HG03520 (cell line): ENCODE data around the gene ITPR2.
"Not testable (repeated sequence)": the region's sequence is repeated elsewhere in the genome, so short reads cannot be mapped to it uniquely, and the experiment has no call there.

Experiments used
- ATAC-seq: cut with Tn5 transposase; IDR thresholded peaks from one replicate; pipeline ENCODE4 v1.9.1; 2021; ENCODE audit warnings: mild to moderate bottlenecking, moderate library complexity; ENCODE audit not compliant: unreplicated experiment

Gene ITPR2

GRCh38 chr12:26683443-26683842 lies 149.6 kb downstream of the ITPR2 start:
- no peak for ATAC-seq

GRCh38 chr12:26680727-26681455 lies 152.1 kb downstream of the ITPR2 start:
- no peak for ATAC-seq

- ATAC-seq: no peak
These were observed 154.0 kb downstream of the ITPR2 start for GRCh38 chr12:26678697-26679660.

DNA sequence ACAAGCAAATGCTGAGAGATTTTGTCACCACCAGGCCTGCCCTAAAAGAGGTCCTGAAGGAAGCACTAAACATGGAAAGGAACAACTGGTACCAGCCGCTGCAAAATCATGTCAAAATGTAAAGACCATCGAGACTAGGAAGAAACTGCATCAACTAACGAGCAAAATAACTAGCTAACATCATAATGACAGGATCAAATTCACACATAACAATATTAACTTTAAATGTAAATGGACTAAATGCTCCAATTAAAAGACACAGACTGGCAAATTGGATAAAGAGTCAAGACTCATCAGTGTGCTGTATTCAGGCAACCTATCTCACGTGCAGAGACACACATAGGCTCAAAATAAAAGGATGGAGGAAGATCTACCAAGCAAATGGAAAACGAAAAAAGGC lies 161.5 kb downstream of the ITPR2 start:
- not testable (repeated sequence) for ATAC-seq

DNA sequence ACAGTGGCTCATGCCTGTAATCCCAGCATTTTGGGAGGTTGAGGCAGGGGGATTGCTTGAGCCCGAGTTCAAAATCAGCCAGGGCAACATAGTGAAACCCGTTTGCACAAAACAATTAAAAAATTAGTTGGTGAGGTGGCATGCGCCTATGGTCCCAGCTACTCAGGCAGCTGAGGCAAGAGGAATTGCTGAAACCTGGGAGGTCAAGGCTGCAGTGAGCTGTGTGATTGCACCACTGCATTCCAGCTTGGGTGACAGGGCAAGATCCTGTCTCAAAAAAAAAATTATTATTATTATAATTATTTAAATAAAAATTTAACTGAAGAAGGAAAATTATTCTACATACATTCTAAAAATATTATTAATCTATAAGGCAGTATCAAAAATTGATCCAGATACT lies 164.1 kb downstream of the ITPR2 start:
- no peak for ATAC-seq

- ATAC-seq: no peak
These were observed 164.8 kb downstream of the ITPR2 start for GRCh38 chr12:26668230-26668629.

DNA sequence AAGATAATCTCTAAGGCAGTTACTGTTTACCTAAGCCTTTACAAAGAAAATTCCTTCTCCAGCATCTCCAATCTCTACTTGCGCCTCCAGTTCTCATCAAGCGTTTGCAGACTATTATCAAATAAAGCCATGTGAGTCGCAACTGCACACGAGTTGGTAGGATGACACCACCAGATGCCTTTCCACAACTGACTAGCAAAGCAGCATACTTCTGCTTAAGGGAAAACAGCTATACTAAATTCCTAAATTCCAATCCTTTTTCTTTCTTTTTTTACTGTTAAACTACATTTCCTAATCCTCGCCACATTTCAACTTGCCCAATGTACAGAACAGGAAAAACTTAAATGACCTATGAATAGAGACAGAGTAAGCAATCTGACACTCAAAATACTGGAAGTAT lies 166.7 kb downstream of the ITPR2 start:
- ATAC-seq: no peak

DNA sequence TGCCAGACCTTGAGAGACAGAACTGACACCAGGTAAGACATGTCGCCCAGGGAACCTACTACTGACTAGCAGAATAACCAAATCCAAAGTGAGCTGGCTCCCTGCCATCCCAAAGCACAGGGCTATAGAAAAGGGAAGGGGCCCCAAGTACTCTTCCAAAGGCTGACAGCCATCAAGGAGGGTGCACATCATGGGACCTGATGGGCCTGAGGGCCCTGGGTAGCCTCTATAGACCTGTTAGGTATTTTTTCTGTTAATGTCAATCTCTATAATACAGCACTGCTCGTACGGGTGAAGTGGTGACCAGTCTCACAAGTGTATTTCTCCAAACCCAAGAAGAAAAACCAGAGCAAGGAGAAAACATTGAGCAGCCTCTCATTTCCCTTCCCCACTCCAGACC lies 171.6 kb downstream of the ITPR2 start:
- no peak for ATAC-seq

GRCh38 chr12:26659930-26660329 lies 173.1 kb downstream of the ITPR2 start:
- ATAC-seq: no peak

- no peak for ATAC-seq
These were observed 174.0 kb downstream of the ITPR2 start for GRCh38 chr12:26658991-26659390.

DNA sequence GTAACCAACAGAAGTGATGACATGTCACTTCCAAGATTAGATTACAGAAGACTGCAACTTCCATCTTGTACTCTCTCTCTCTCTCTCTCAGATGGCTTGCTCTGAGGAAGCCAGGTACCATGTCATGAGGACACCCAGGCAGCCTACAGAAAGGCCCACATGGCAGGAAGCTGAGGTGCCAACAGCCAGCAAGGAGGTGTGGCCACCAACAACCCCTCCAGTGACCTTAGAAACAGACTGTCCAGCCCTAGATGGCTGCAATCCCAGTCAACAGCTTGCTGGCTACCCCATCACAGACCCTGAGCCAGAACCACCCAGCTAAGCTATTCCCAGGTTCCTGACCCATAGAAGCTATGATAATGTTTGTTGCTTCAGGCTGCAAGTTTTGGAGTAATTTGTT lies 178.4 kb downstream of the ITPR2 start:
- no peak for ATAC-seq

DNA sequence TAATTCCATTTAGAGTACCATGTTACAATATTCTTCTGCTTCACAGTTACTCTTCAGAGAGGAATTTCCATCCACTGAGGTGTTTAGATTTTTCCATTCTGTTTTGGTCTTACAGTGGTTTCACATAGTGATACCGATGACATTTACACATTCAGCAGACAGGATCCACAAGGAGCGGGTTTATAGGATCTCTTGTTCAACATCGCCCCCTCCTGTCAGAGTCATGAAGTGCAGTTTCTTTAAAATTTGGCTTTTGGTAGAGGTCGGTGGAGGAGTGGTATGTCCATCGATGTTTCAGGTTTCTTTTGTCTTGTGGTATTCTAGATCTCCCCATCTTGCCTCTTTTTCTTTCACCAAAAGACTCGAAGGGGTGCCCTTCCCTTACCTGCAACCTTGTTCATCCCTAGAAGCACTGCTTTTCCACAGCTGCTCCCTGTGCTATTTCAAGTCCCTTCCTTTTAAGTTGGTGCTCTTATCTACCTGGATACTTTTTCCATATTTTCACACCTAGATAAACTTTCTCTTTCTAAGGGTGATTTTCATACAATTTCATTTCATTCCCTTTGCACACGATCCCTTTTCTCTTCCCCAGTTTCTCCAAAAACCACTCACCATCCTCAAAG lies 181.3 kb downstream of the ITPR2 start:
- no peak for ATAC-seq

- ATAC-seq: no peak
These were observed 182.0 kb downstream of the ITPR2 start for GRCh38 chr12:26651036-26651435.

DNA sequence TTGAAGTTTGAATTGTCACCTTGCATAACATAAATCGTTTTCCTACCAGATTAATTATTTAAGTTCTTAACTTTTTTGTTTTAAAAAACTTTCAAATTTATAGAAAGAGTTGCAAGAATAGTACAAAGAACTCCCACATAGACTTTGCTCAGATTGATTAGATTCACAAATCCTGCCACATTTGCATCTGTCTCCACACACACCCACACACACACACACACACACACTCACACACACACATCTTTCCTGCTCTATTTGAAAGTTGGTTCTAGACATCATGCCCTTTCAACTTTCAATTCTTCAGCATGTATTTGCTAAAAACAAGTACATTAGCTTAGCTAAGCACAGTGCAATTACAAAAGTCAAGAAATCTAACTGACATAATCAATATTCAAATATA lies 184.0 kb downstream of the ITPR2 start:
- ATAC-seq: no peak

DNA sequence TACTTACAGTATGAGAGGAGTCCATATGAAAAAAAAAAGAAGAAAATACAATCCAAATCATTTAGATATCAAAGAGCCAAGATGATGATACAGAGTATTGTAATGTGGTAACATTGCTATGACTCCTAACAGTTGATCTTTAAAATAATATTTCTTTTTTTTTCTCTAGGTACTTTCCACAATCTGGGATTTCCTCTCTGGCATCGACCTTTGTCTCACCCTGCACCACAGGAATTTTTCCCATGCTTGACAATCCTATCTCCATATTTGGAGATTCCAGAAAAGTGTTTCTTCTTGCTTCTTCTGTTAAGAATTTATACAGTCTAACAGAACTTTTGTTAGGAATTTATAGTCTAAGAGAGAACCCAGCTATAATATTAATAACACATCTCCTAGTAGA lies 184.4 kb downstream of the ITPR2 start:
- no peak for ATAC-seq

GRCh38 chr12:26648066-26648465 lies 184.9 kb downstream of the ITPR2 start:
- ATAC-seq: no peak

- ATAC-seq: no peak
These were observed 185.9 kb downstream of the ITPR2 start for GRCh38 chr12:26647088-26647487.

GRCh38 chr12:26646571-26646970 lies 186.4 kb downstream of the ITPR2 start:
- no peak for ATAC-seq

DNA sequence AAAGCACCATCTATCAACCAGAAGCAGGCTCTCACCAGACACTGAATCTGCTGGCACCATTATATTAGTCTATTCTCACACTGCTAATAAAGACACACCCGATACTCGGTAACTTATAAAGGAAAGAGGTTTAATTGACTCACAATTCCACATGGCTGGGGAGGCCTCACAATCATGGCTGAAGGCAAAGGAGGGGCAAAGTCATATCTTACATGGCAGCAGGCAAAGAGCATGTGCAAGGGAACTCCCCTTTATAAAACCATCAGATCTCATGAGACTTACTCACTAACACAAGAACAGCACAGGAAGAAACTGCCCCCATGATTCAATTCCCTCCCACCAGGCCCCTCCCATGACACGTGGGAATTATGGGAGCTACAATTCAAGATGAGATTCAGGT lies 188.6 kb downstream of the ITPR2 start:
- ATAC-seq: not testable (repeated sequence)

DNA sequence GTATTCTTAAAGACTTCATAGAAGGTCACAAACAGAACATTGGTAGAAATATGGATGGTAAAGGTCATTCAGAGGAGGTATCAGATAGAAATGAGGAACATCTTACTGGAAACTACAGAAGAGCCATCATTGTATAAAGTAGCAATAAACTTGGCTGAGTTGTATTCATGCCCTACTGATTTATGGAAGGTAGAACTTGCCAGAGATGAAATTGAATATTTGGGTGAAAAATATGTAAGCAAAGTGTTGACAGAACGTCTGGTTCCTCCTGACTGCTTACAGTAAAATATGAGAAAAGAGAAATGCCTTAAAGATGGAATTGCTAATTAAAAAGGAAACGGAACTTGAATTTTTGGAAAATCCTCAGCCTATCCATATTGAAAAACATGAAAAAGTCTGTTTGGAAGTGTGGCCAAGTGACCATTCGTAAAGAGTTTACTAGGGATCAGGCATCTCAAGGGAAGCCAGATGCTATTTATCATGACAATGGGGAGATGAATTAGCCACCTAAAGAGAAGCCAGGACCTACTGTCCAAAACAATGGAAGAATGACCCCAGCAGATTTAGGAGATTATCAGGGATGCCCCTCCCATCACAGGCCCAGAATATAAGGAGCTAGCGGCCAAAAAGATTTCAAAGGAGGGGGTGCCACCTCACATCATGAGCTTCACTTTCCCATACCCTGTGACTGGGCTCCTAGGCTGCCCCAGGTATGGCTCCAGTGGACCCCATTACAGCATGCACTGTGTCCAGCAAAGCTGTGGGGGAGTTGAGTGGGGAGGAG lies 189.3 kb downstream of the ITPR2 start:
- no peak for ATAC-seq

DNA sequence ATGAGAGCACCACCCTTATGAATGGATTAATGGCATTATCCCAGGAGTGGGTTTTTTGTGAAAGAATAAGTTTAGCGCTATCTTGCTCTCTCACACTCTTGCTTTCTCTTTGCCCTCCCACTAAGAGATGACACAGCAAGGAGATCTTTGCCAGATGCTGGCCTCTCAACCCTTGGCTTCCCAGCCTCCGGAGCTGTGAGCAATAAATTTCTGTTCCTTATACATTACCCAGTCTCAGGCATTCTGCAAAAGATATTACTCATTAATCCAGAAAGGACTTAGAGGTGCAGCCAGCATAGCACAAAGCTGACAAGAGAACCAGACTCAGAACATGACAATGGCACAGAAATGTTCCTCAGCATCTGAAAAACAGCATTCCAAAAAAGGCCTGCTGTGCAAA lies 190.6 kb downstream of the ITPR2 start:
- no peak for ATAC-seq
